HEK293 (cell line): Measurements from ENCODE around the gene NEGR1.

Experiments
- BCL11A ChIP-seq: fragments of 450-650 bp; formaldehyde crosslinking; IDR thresholded peaks from 2 replicates; pipeline ENCODE4 v1.5.1; 2016; ENCODE audit warnings: low read depth, missing biosample characterization, missing genetic modification characterization
- FEZF1 ChIP-seq: fragments of 450-650 bp; formaldehyde crosslinking; IDR thresholded peaks from 2 replicates; pipeline ENCODE4 v1.5.1; 2016; ENCODE audit warnings: missing biosample characterization, missing genetic modification characterization
- IKZF3 ChIP-seq: fragments of 450-650 bp; IDR thresholded peaks from 2 replicates; pipeline ENCODE4 v1.5.0; 2018; ENCODE audit warnings: missing biosample characterization, mild to moderate bottlenecking, missing genetic modification characterization, moderate library complexity
- KLF10 ChIP-seq: fragments of 450-650 bp; IDR thresholded peaks from 2 replicates; pipeline ENCODE4 v1.5.1; 2018; ENCODE audit warnings: missing biosample characterization, mild to moderate bottlenecking, missing genetic modification characterization
- REST ChIP-seq: fragments of 450-650 bp; formaldehyde crosslinking; IDR thresholded peaks from 2 replicates; pipeline ENCODE4 v1.5.1; 2016; ENCODE audit warnings: missing biosample characterization, missing genetic modification characterization
- SETDB1 ChIP-seq: IDR thresholded peaks from one replicate; pipeline ENCODE4 v1.6.1; 2017; ENCODE audit warnings: mild to moderate bottlenecking, low read length, moderate library complexity, mixed read lengths; ENCODE audit not compliant: insufficient read length
- TRIM28 ChIP-seq: IDR thresholded peaks from 2 replicates; pipeline ENCODE4 v1.6.1; 2011; ENCODE audit warnings: low read length, control low read depth, borderline replicate concordance
- TSHZ1 ChIP-seq: fragments of 450-650 bp; formaldehyde crosslinking; IDR thresholded peaks from 2 replicates; pipeline ENCODE4 v1.5.1; 2016; ENCODE audit warnings: missing biosample characterization, missing genetic modification characterization, borderline replicate concordance
- YY1 ChIP-seq: fragments of 450-650 bp; formaldehyde crosslinking; IDR thresholded peaks from 2 replicates; pipeline ENCODE4 v1.5.1; 2018; ENCODE audit warnings: missing biosample characterization, missing genetic modification characterization
- ZFP41 ChIP-seq: fragments of 450-650 bp; formaldehyde crosslinking; IDR thresholded peaks from 2 replicates; pipeline ENCODE4 v1.5.1; 2016; ENCODE audit warnings: missing biosample characterization, missing genetic modification characterization, borderline replicate concordance
- ZNF2 ChIP-seq: fragments of 450-650 bp; formaldehyde crosslinking; IDR thresholded peaks from 2 replicates; pipeline ENCODE4 v1.5.1; 2016; ENCODE audit warnings: missing biosample characterization, missing genetic modification characterization
- ZNF292 ChIP-seq: fragments of 450-650 bp; formaldehyde crosslinking; IDR thresholded peaks from 2 replicates; pipeline ENCODE4 v1.5.1; 2016; ENCODE audit warnings: low read depth, missing biosample characterization, missing genetic modification characterization, borderline replicate concordance
- ZNF544 ChIP-seq: fragments of 450-650 bp; formaldehyde crosslinking; IDR thresholded peaks from 2 replicates; pipeline ENCODE4 v1.5.0; 2017; ENCODE audit warnings: missing biosample characterization, missing genetic modification characterization
- TF ChIP-seq, protein P1 (sequence below): fragments of 450-650 bp; formaldehyde crosslinking; IDR thresholded peaks from 2 replicates; pipeline ENCODE4 v1.5.1; 2016; ENCODE audit warnings: missing biosample characterization, missing genetic modification characterization

DNA sequence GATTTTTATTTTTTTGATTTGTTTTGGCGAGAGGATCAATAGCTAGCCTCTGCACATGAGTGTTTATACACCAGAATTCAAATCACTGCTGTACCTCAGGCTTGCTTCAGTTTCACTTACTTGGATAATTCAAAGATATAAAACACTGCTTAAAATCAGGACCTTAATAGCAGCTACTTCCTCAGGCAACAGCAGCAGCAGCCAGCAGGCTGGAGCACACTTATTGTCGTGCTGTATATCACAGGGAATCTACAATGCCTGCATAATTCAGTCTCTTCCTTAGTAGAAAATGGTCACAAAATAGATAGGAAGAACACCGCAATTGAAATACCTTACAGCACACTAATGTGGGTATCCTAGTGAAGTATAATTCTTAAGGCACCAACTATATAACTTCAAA lies 497.3 kb downstream of the NEGR1 start:
- TF ChIP-seq ZFP41 (tag by site-specific recombination), result no peak
- no peak for TF ChIP-seq TRIM28
- no peak for TF ChIP-seq SETDB1
- no peak for TF ChIP-seq YY1
- TF ChIP-seq KLF10 (tag by site-specific recombination), result no peak
- TF ChIP-seq, protein P1, sequence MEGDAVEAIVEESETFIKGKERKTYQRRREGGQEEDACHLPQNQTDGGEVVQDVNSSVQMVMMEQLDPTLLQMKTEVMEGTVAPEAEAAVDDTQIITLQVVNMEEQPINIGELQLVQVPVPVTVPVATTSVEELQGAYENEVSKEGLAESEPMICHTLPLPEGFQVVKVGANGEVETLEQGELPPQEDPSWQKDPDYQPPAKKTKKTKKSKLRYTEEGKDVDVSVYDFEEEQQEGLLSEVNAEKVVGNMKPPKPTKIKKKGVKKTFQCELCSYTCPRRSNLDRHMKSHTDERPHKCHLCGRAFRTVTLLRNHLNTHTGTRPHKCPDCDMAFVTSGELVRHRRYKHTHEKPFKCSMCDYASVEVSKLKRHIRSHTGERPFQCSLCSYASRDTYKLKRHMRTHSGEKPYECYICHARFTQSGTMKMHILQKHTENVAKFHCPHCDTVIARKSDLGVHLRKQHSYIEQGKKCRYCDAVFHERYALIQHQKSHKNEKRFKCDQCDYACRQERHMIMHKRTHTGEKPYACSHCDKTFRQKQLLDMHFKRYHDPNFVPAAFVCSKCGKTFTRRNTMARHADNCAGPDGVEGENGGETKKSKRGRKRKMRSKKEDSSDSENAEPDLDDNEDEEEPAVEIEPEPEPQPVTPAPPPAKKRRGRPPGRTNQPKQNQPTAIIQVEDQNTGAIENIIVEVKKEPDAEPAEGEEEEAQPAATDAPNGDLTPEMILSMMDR (tag by site-specific recombination), result no peak
- no peak for TF ChIP-seq BCL11A (tag by site-specific recombination)
- TF ChIP-seq ZNF544 (tag by site-specific recombination), result no peak
- TF ChIP-seq ZNF2 (tag by site-specific recombination), result no peak
- TF ChIP-seq TSHZ1 (tag by site-specific recombination), result no peak
- TF ChIP-seq FEZF1 (tag by site-specific recombination), result no peak
- no peak for TF ChIP-seq REST (tag by site-specific recombination)
- no peak for TF ChIP-seq ZNF292 (tag by site-specific recombination)
- TF ChIP-seq IKZF3 (tag by site-specific recombination), result no peak
